ENCODE data around the gene MOCS2.
A peak's percentile ranks its signal among the peaks of the same experiment; 100 is the strongest.

The MOCS2 gene

GRCh38 chr5:53092242-53092641 is 17.3 kb downstream of the MOCS2 start:
- no peak for DNase-seq

GRCh38 chr5:53091289-53091688 is 18.3 kb downstream of the MOCS2 start:
- no peak for DNase-seq

- no peak for DNase-seq
Measured at GRCh38 chr5:53090229-53090628, 19.3 kb downstream of the MOCS2 start.

GRCh38 chr5:53089481-53089991 is 20.0 kb downstream of the MOCS2 start:
- peak in 3 of 6 experiments; percentile 18 to 30 (median 25) for DNase-seq

GRCh38 chr5:53087621-53088121 is 21.9 kb downstream of the MOCS2 start:
- DNase-seq: no peak

GRCh38 chr5:53087171-53087570 is 22.4 kb downstream of the MOCS2 start:
- no peak for DNase-seq

- no peak for DNase-seq
Measured at GRCh38 chr5:53084546-53085255, 24.9 kb downstream of the MOCS2 start.

GRCh38 chr5:53083927-53084326 is 25.6 kb downstream of the MOCS2 start:
- DNase-seq: no peak

- peak in 3 of 6 experiments; percentile 12 to 35 (median 31) for DNase-seq
Measured at GRCh38 chr5:53080271-53080670, 29.3 kb downstream of the MOCS2 start.

GRCh38 chr5:53076014-53076583 is 33.5 kb downstream of the MOCS2 start:
- no peak for DNase-seq

- DNase-seq: no peak
Measured at GRCh38 chr5:53073348-53073747, 36.2 kb downstream of the MOCS2 start.

- no peak for DNase-seq
Measured at GRCh38 chr5:53071738-53072137, 37.8 kb downstream of the MOCS2 start.

GRCh38 chr5:53071298-53071697 is 38.3 kb downstream of the MOCS2 start:
- no peak for DNase-seq

GRCh38 chr5:53069626-53070025 is 39.9 kb downstream of the MOCS2 start:
- DNase-seq: no peak

GRCh38 chr5:53068291-53068836 is 41.2 kb downstream of the MOCS2 start:
- DNase-seq: no peak

GRCh38 chr5:53067641-53068040 is 41.9 kb downstream of the MOCS2 start:
- DNase-seq: no peak

- no peak for DNase-seq
Measured at GRCh38 chr5:53066088-53066487, 43.5 kb downstream of the MOCS2 start.

- no peak for DNase-seq
Measured at GRCh38 chr5:53063791-53064190, 45.8 kb downstream of the MOCS2 start.

- DNase-seq: no peak
Measured at GRCh38 chr5:53063176-53063575, 46.4 kb downstream of the MOCS2 start.

GRCh38 chr5:53059281-53059680 is 50.3 kb downstream of the MOCS2 start:
- no peak for DNase-seq

GRCh38 chr5:53055365-53055764 is 54.2 kb downstream of the MOCS2 start:
- DNase-seq: no peak

GRCh38 chr5:53053364-53053763 is 56.2 kb downstream of the MOCS2 start:
- no peak for DNase-seq

GRCh38 chr5:53052499-53052898 is 57.1 kb downstream of the MOCS2 start:
- no peak for DNase-seq

GRCh38 chr5:53048248-53048647 is 61.3 kb downstream of the MOCS2 start:
- no peak for DNase-seq

All from stimulated activated naive CD4-positive, alpha-beta T cell (primary cell).